ENCODE data around the gene SEMA5B.
A peak's percentile ranks its signal among the peaks of the same experiment; 100 is the strongest.

Gene SEMA5B

GRCh38 chr3:123027292-123028232 is at the start of gene SEMA5B:
SEMA5B (minus strand) TSS chr3:123027763; CDS start chr3:122961263, 66,500 bp downstream.
- DNase-seq (ENCODE audit: low read depth, low spot score) = no peak
- H3K27ac ChIP-seq = peak within 1 kb of the TSS; percentile 68
- peak within 1 kb of the TSS; percentile 90 for H3K4me3 ChIP-seq
- no peak for TF ChIP-seq EZH2 (IDR thresholded peaks at IDR 0.05)
- TF ChIP-seq FOXP2 (optimal IDR thresholded peaks at IDR 0.05; ENCODE audit: control extremely low read depth, extremely low read length, insufficient read depth) = no peak
- TF ChIP-seq POLR2AphosphoS5 (IDR thresholded peaks at IDR 0.05; ENCODE audit: borderline replicate concordance, low read depth, low read length) = peak; percentile 37; the same call in 1 of the 2 replicates
- H3K36me3 ChIP-seq (ENCODE audit: insufficient read depth, low read length) = peaks cover 34% of the 10 kb centered on the region
- H3K9me3 ChIP-seq (ENCODE audit: low read depth, low read length) = no peaks in the 10 kb centered on the region
- peak within 1 kb of the TSS; percentile 83 for H3K9ac ChIP-seq (ENCODE audit: insufficient read length)

- Histone ChIP-seq H3K9me3 (ENCODE audit: low read depth, low read length) (no peaks in the 10 kb centered on the region), H3K27ac (peak overlapping the region; percentile 44), H3K9ac (ENCODE audit: insufficient read length) (peak overlapping the region; percentile 4), H3K36me3 (ENCODE audit: insufficient read depth, low read length) (peaks cover 3% of the 10 kb centered on the region; the same call in 1 of the 2 replicates), H3K4me3 (peak overlapping the region; percentile 4)
- TF ChIP-seq FOXP2 (optimal IDR thresholded peaks at IDR 0.05; ENCODE audit: control extremely low read depth, extremely low read length, insufficient read depth) = no peak
- no peak for TF ChIP-seq POLR2AphosphoS5 (IDR thresholded peaks at IDR 0.05; ENCODE audit: borderline replicate concordance, low read depth, low read length)
- DNase-seq (ENCODE audit: low read depth, low spot score) = peak; percentile 61
Measured at GRCh38 chr3:123076496-123077418, 49.2 kb upstream of the SEMA5B start.

- Histone ChIP-seq H3K4me3 (peak overlapping the region; percentile 4), H3K27ac (peak overlapping the region; percentile 44), H3K9ac (ENCODE audit: insufficient read length) (peak overlapping the region; percentile 3), H3K9me3 (ENCODE audit: low read depth, low read length) (no peaks in the 10 kb centered on the region), H3K36me3 (ENCODE audit: insufficient read depth, low read length) (peaks cover 3% of the 10 kb centered on the region; the same call in 1 of the 2 replicates)
- DNase-seq (ENCODE audit: low read depth, low spot score) = no peak
- no peak for TF ChIP-seq POLR2AphosphoS5 (IDR thresholded peaks at IDR 0.05; ENCODE audit: borderline replicate concordance, low read depth, low read length)
- no peak for TF ChIP-seq EZH2 (IDR thresholded peaks at IDR 0.05)
- no peak for TF ChIP-seq FOXP2 (optimal IDR thresholded peaks at IDR 0.05; ENCODE audit: control extremely low read depth, extremely low read length, insufficient read depth)
Measured at GRCh38 chr3:123076112-123076495, 48.5 kb upstream of the SEMA5B start.

GRCh38 chr3:123075359-123075758 is 47.8 kb upstream of the SEMA5B start:
- Histone ChIP-seq H3K36me3 (ENCODE audit: insufficient read depth, low read length) (peaks cover 3% of the 10 kb centered on the region; the same call in 1 of the 2 replicates), H3K9ac (ENCODE audit: insufficient read length) (no peak overlapping the region), H3K4me3 (no peak overlapping the region), H3K27ac (peak overlapping the region; percentile 46), H3K9me3 (ENCODE audit: low read depth, low read length) (no peaks in the 10 kb centered on the region)
- TF ChIP-seq POLR2AphosphoS5 (IDR thresholded peaks at IDR 0.05; ENCODE audit: borderline replicate concordance, low read depth, low read length) (no peak), EZH2 (IDR thresholded peaks at IDR 0.05) (no peak), FOXP2 (optimal IDR thresholded peaks at IDR 0.05; ENCODE audit: control extremely low read depth, extremely low read length, insufficient read depth) (no peak)
- DNase-seq (ENCODE audit: low read depth, low spot score) = no peak

- Histone ChIP-seq H3K9me3 (ENCODE audit: low read depth, low read length) (no peaks in the 10 kb centered on the region), H3K27ac (no peak overlapping the region), H3K4me3 (no peak overlapping the region), H3K9ac (ENCODE audit: insufficient read length) (no peak overlapping the region), H3K36me3 (ENCODE audit: insufficient read depth, low read length) (no peaks in the 10 kb centered on the region)
- no peak for TF ChIP-seq FOXP2 (optimal IDR thresholded peaks at IDR 0.05; ENCODE audit: control extremely low read depth, extremely low read length, insufficient read depth)
- TF ChIP-seq POLR2AphosphoS5 (IDR thresholded peaks at IDR 0.05; ENCODE audit: borderline replicate concordance, low read depth, low read length) = no peak
- no peak for TF ChIP-seq EZH2 (IDR thresholded peaks at IDR 0.05)
- DNase-seq (ENCODE audit: low read depth, low spot score) = no peak
Measured at GRCh38 chr3:123072564-123072963, 45.0 kb upstream of the SEMA5B start.

- no peak overlapping the region for H3K4me3 ChIP-seq
- DNase-seq (ENCODE audit: low read depth, low spot score) = no peak
- no peak overlapping the region for H3K27ac ChIP-seq
- TF ChIP-seq POLR2AphosphoS5 (IDR thresholded peaks at IDR 0.05; ENCODE audit: borderline replicate concordance, low read depth, low read length) (no peak), FOXP2 (optimal IDR thresholded peaks at IDR 0.05; ENCODE audit: control extremely low read depth, extremely low read length, insufficient read depth) (no peak), EZH2 (IDR thresholded peaks at IDR 0.05) (no peak)
- H3K9me3 ChIP-seq (ENCODE audit: low read depth, low read length) = no peaks in the 10 kb centered on the region
- H3K36me3 ChIP-seq (ENCODE audit: insufficient read depth, low read length) = no peaks in the 10 kb centered on the region
- H3K9ac ChIP-seq (ENCODE audit: insufficient read length) = no peak overlapping the region
Measured at GRCh38 chr3:123072152-123072551, 44.6 kb upstream of the SEMA5B start.

GRCh38 chr3:123071581-123071980 is 44.0 kb upstream of the SEMA5B start:
- H3K36me3 ChIP-seq (ENCODE audit: insufficient read depth, low read length) = no peaks in the 10 kb centered on the region
- H3K27ac ChIP-seq = no peak overlapping the region
- DNase-seq (ENCODE audit: low read depth, low spot score) = no peak
- no peak overlapping the region for H3K9ac ChIP-seq (ENCODE audit: insufficient read length)
- no peak for TF ChIP-seq POLR2AphosphoS5 (IDR thresholded peaks at IDR 0.05; ENCODE audit: borderline replicate concordance, low read depth, low read length)
- no peak for TF ChIP-seq EZH2 (IDR thresholded peaks at IDR 0.05)
- no peak for TF ChIP-seq FOXP2 (optimal IDR thresholded peaks at IDR 0.05; ENCODE audit: control extremely low read depth, extremely low read length, insufficient read depth)
- no peaks in the 10 kb centered on the region for H3K9me3 ChIP-seq (ENCODE audit: low read depth, low read length)
- H3K4me3 ChIP-seq = no peak overlapping the region

- Histone ChIP-seq H3K27ac (no peak overlapping the region), H3K9me3 (ENCODE audit: low read depth, low read length) (no peaks in the 10 kb centered on the region), H3K4me3 (no peak overlapping the region), H3K9ac (ENCODE audit: insufficient read length) (no peak overlapping the region), H3K36me3 (ENCODE audit: insufficient read depth, low read length) (no peaks in the 10 kb centered on the region)
- DNase-seq (ENCODE audit: low read depth, low spot score) = no peak
- TF ChIP-seq EZH2 (IDR thresholded peaks at IDR 0.05) (no peak), FOXP2 (optimal IDR thresholded peaks at IDR 0.05; ENCODE audit: control extremely low read depth, extremely low read length, insufficient read depth) (no peak), POLR2AphosphoS5 (IDR thresholded peaks at IDR 0.05; ENCODE audit: borderline replicate concordance, low read depth, low read length) (no peak)
Measured at GRCh38 chr3:123071146-123071545, 43.6 kb upstream of the SEMA5B start.

Data from SK-N-MC (cell line).